Spinal cord (tissue), 10 donors: ENCODE data around the gene UPF1. TPM values are rescaled to one million over a fixed set of nuclear protein-coding genes. Genes with fewer than 3 reads are reported as not detected.

Experiments used
- DNase-seq, 6 donors: peaks; one replicate each; pipeline versions ENCODE4 v3.0.0 to v3.0.0-alpha.2; 2013 to 2015; ENCODE audit warnings: low spot score in 6 of 6, low read depth in 4 of 6
- H3K27ac ChIP-seq: one replicate; pipeline ENCODE4 v1.5.1; 2013; ENCODE audit warnings: low read depth, low read length, control low read depth
- H3K27me3 ChIP-seq: one replicate; pipeline ENCODE4 v1.6.1; 2013; ENCODE audit warnings: low read length; ENCODE audit not compliant: control insufficient read depth, insufficient read depth
- H3K36me3 ChIP-seq: one replicate; pipeline ENCODE4 v1.6.1; 2013; ENCODE audit warnings: low read length; ENCODE audit not compliant: control insufficient read depth, insufficient read depth
- H3K4me1 ChIP-seq: one replicate; pipeline ENCODE4 v1.6.1; 2013; ENCODE audit warnings: low read length; ENCODE audit not compliant: control insufficient read depth, insufficient read depth
- H3K4me3 ChIP-seq: one replicate; pipeline ENCODE4 v1.5.1; 2013; ENCODE audit warnings: low read depth, low read length, control low read depth
- H3K9me3 ChIP-seq: one replicate; pipeline ENCODE4 v1.6.1; 2013; ENCODE audit warnings: low read length; ENCODE audit not compliant: control insufficient read depth, insufficient read depth
- WGBS: methylation state at CpG from one replicate; pipeline ENCODE4 v1.1.5; 2013; ENCODE audit warnings: missing lambda C conversion rate; ENCODE audit not compliant: insufficient coverage; 5-methylcytosine and 5-hydroxymethylcytosine counted together
- polyA plus RNA-seq, 2 donors: library from polyadenylated mRNA; unstranded; fragments of 120-200 nt; gene quantifications; one replicate each; pipeline ENCODE4 v1.2.1, GENCODE V29; 2013; ENCODE audit not compliant: insufficient read length in 2 of 2
- total RNA-seq, 2 donors: library from RNA; depleted of rRNA in 1 of 2; stranded (reverse); fragments of 120-200 nt in 1 of 2; fragments of >200 nt in 1 of 2; gene quantifications; one replicate each; pipeline versions ENCODE4 v1.2.3 to v1.2.4, GENCODE V29; 2013 to 2014
- donor health status: healthy.

UPF1 gene
- total and polyA plus RNA-seq, 4 donors, result 45.2 to 57.5 (median 51.6) TPM

GRCh38 chr19:18895824-18896341 lies 64.1 kb downstream of the UPF1 start, which contains the start of gene CERS1:
Gene CERS1 (minus strand): TSS chr19:18896158. CDS start chr19:18896072, 86 bp downstream.
- Histone ChIP-seq H3K4me1 (peaks cover 50% of the 10 kb centered on the region), H3K27ac (peak within 1 kb of the TSS; percentile 96), H3K9me3 (no peaks in the 10 kb centered on the region), H3K4me3 (peak within 1 kb of the TSS; percentile 71), H3K36me3 (peaks cover 62% of the 10 kb centered on the region), H3K27me3 (no peaks in the 10 kb centered on the region)
- WGBS, result under 1% methylated on average over 89 of the region's 89 CpGs
- DNase-seq, result peak in 4 of 6 donors; percentile 67 to 91 (median 80)

GRCh38 chr19:18896421-18896841 lies 64.7 kb downstream of the UPF1 start:
- peak in 2 of 6 donors; percentile 63 to 70 for DNase-seq
- no peaks in the 10 kb centered on the region for H3K27me3 ChIP-seq
- H3K4me1 ChIP-seq, result peaks cover 50% of the 10 kb centered on the region
- H3K36me3 ChIP-seq, result peaks cover 62% of the 10 kb centered on the region
- peak overlapping the region; percentile 73 for H3K27ac ChIP-seq
- peak overlapping the region; percentile 46 for H3K4me3 ChIP-seq
- H3K9me3 ChIP-seq, result no peaks in the 10 kb centered on the region
- WGBS, result 1% methylated on average over 30 of the region's 33 CpGs

GRCh38 chr19:18897094-18898029 lies 65.6 kb downstream of the UPF1 start:
- peak overlapping the region; percentile 73 for H3K27ac ChIP-seq
- 92% methylated on average over 24 of the region's 25 CpGs for WGBS
- H3K27me3 ChIP-seq, result no peaks in the 10 kb centered on the region
- H3K4me1 ChIP-seq, result peaks cover 50% of the 10 kb centered on the region
- H3K9me3 ChIP-seq, result no peaks in the 10 kb centered on the region
- peak overlapping the region; percentile 46 for H3K4me3 ChIP-seq
- no peak for DNase-seq
- H3K36me3 ChIP-seq, result peaks cover 56% of the 10 kb centered on the region

- Histone ChIP-seq H3K27ac (peak overlapping the region; percentile 3), H3K4me3 (no peak overlapping the region), H3K27me3 (no peaks in the 10 kb centered on the region), H3K36me3 (peaks cover 54% of the 10 kb centered on the region), H3K9me3 (no peaks in the 10 kb centered on the region), H3K4me1 (peaks cover 52% of the 10 kb centered on the region)
- DNase-seq, result peak in 1 of 6 donors; percentile 43
- 48% methylated on average over 14 of the region's 18 CpGs for WGBS
Measured at GRCh38 chr19:18898081-18898606, 66.4 kb downstream of the UPF1 start.

GRCh38 chr19:18898607-18899408 lies 67.0 kb downstream of the UPF1 start:
- no peaks in the 10 kb centered on the region for H3K9me3 ChIP-seq
- H3K4me3 ChIP-seq, result no peak overlapping the region
- WGBS, result 78% methylated on average over 12 of the region's 18 CpGs
- DNase-seq, result no peak
- H3K27me3 ChIP-seq, result no peaks in the 10 kb centered on the region
- peaks cover 55% of the 10 kb centered on the region for H3K36me3 ChIP-seq
- H3K27ac ChIP-seq, result no peak overlapping the region
- peaks cover 52% of the 10 kb centered on the region for H3K4me1 ChIP-seq

GRCh38 chr19:18899624-18900560 lies 68.1 kb downstream of the UPF1 start:
- 93% methylated on average over 15 of the region's 20 CpGs for WGBS
- no peak for DNase-seq

GRCh38 chr19:18900700-18901481 lies 69.1 kb downstream of the UPF1 start:
- H3K27ac ChIP-seq, result no peak overlapping the region
- H3K4me3 ChIP-seq, result no peak overlapping the region
- H3K27me3 ChIP-seq, result no peaks in the 10 kb centered on the region
- no peak for DNase-seq
- peaks cover 75% of the 10 kb centered on the region for H3K36me3 ChIP-seq
- 94% methylated on average over 17 of the region's 17 CpGs for WGBS
- peaks cover 60% of the 10 kb centered on the region for H3K4me1 ChIP-seq
- H3K9me3 ChIP-seq, result no peaks in the 10 kb centered on the region

More at GRCh38 chr19:18899624-18900560, 68.1 kb downstream of the UPF1 start:
- peaks cover 52% of the 10 kb centered on the region for H3K4me1 ChIP-seq
- no peaks in the 10 kb centered on the region for H3K9me3 ChIP-seq
- H3K27me3 ChIP-seq, result no peaks in the 10 kb centered on the region
- no peak overlapping the region for H3K4me3 ChIP-seq
- H3K27ac ChIP-seq, result no peak overlapping the region
- H3K36me3 ChIP-seq, result peaks cover 65% of the 10 kb centered on the region

GRCh38 chr19:18901491-18901890 lies 69.7 kb downstream of the UPF1 start:
- peaks cover 64% of the 10 kb centered on the region for H3K4me1 ChIP-seq
- no peak for DNase-seq
- H3K4me3 ChIP-seq, result no peak overlapping the region
- no peaks in the 10 kb centered on the region for H3K9me3 ChIP-seq
- peaks cover 81% of the 10 kb centered on the region for H3K36me3 ChIP-seq
- WGBS, result 81% methylated on average over 2 of the region's 7 CpGs
- no peak overlapping the region for H3K27ac ChIP-seq
- no peaks in the 10 kb centered on the region for H3K27me3 ChIP-seq
